ENCODE results near the gene AEBP1.

The AEBP1 gene

GRCh38 chr7:44087911-44088838 is 16.0 kb upstream of the AEBP1 start:
- DNase-seq = no peak

DNA sequence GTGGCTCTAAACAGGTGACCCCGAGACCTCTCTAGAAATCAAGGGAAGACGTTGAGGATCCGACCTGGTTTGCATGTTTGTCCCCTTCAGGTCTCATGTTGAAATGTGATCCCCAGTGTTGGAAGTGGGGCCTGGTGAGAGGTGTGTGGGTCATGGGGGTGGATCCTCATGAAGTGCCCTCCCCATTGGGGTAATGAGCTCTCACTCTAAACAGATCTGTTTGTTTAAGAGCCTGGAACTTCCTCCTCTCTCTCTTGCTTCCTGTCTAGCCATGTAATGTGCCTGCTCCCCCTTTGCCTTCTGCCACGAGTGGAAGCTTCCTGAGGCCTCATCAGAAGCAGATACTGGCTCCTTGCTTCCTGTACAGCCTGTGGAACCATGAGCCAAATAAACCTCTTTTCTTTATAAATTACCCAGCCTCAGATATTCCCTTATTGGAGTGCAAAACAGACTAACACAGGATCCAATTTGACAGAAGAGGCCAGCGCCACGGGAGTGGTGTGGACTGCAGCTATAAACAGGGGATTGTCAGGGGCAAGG is 11.0 kb upstream of the AEBP1 start:
- DNase-seq = no peak

DNA sequence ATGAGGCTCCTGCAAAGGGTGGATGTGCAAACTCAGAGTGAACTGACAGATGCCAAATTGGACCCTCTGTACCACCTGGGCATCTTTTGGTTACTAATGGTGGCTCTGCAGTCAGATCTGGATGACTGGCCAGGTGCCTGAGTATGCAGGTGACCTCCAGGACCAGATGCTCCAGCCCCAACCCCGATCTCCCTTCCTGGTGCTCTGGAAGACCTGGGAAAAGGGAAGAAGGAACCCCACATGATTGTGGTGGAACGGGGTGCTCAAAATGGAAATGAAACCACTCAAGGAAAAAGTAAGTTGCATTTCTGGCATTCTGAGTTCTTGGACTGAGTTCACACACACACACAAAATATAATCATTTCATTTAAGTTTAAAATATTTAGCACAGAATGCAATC is 9.8 kb upstream of the AEBP1 start:
- no peak for DNase-seq

DNA sequence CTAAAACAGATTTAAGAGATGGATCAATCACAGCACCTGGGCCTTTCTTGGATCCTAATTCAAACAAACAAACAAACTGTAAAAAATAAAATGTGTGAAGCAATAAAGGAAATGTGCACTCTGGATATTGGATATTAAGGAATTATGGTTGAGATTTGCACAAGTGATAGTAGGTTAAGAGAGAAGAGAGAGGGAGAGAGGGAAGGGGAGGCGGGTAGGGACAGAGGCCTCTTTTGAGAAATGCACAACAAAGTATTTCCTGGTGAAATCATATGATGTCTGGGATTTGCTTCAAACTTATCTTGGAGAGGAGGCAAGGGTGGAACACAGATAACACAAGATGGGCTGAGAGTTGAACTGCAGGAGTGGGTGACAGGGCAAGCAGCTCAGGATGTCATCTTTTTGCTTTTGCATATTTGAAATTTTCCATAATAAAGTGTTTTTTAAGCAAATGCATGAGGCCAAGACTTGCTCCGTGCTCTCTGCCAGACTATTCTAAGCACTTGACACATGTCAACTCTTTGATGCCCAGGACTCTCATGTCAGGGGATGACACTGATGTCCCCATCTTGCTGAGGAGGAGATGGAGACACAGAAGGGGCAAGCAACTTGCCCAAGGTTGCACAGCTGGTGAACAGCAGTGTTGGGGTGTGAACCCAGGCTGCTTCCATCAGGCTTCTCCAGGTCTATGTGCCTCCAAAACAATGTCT is 9.1 kb upstream of the AEBP1 start:
- DNase-seq = no peak

DNA sequence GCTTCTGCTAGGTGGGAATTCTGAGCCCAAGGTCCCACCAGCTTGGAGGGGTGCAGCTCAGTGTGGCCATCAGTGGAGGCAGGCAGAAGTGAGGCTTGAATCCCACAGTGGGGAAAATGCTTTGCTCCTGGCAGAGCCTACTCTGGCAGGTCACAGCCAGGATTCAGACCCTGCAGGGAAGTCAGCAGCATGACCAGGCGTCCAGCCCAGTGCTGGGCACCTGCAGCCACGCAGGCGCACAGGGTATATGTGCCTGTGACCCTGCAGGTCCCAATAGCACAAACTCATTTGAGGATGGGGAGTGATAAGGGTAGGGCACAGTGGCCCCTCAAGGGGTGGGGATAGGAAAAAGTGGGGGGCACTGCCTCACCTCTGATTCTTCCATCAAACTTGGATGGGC is 8.4 kb upstream of the AEBP1 start:
- DNase-seq = no peak

DNA sequence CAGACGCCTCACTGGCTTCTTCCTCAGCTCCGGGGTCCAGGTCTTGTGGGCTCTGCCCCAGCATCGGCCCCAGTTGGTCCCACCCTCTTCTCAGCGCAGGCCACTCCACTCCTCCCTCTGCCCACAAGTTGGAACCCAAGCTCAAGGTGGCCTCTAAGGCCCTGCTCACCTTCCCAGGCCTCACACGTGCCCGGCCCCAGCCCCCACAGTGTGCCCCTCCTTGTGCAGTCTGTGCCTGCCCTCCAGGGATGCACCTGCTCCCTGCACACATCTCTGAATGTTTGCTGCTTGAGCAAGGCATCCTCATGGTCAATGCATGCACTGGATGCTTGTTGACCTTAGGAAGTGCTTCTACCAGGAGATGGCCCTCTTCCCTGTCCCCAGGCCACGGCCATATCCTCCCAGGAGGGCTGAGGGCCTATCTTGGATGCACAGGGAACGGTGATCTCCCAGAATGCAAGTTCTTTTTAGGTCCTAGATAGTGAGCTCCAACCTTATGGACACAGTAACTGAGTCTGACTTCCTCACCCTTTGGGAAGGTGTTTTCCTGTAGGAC is 7.7 kb upstream of the AEBP1 start:
- DNase-seq = no peak

DNA sequence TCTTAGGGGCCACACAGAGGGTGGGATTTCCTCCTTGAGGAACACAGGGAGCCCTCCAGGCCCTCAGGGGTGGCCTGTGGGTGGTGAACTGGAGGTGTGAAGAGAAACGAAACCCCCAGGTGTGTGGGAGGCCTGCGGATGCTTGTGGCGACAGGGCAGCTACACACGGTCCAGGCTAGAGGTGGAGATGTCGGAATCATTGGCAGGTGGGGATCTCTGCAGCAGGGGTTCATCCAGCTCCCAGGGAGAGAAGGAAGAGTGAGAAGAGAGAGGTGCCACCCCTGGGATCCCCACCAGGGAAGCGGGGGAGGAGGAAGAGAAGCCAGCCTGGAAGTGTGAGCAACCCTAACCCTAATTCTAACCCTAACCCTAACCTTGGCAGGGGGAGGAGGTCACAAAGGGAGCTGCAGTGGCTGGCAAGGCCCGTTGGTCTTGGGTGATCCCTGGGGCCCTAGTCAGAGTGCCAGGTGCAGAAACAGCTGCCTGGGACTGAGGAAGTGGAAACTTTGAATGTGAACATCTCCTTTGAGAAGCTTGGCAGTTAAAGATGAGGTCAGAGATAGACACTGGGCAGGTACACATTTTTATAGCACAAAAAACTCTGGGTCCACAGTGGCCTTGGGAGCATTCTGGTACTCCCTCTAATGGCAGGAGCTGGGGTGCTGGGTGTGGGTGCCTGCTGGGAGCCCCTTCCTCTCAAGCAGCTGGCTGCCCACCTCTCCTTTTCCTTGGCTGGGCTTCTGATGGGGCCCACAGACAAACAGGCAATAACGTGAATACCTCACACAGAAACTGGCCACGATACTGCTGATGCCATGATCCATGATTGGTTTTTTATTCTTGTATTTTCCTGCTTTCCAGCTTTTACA is 6.8 kb upstream of the AEBP1 start:
- peak; percentile 65 for DNase-seq

GRCh38 chr7:44098092-44099068 is 5.8 kb upstream of the AEBP1 start:
- DNase-seq = no peak

GRCh38 chr7:44099669-44100068 is 4.5 kb upstream of the AEBP1 start:
- no peak for DNase-seq

DNA sequence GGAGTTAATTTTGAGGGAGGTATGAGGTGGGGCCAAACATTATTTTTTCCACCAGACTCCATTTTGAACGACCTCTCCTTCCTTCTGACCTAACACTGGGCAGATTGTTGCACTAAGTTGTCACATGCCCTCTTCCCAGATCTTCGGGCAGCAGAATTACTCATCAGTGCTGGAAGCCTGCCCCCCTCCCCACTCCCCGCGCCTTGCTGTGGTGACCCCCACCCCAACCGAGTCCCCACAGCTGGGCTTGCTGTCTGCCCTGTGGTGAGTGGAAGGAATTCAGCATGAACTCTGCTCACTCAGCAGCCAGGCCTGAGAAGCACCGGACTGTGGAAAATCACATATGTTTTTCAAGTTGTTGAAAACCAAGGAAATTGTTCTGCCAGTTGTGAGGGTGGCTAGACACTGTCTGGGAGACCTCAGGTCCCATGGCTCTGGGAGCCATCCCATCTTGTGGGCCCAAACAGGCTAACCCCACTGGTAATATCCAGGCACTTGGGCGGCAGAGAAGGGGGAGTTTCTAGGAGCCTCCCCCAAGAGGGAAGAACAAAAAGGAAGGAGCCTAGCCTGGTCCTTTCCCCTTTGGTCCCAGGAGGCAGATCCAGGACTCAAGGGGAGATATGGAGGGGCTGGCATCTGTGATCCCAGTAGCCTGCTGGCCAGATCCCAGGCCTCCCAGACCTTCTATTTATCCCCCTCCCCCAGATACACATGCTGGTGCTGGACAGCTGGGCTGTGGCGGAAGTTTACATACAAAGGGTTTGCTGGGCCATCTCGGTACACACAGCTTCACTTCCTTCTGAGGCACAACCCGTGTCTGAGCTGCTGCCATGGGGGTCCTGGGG is 3.5 kb upstream of the AEBP1 start:
- no peak for DNase-seq

- no peak for DNase-seq
Measured at GRCh38 chr7:44101303-44101965, 2.7 kb upstream of the AEBP1 start.

DNA sequence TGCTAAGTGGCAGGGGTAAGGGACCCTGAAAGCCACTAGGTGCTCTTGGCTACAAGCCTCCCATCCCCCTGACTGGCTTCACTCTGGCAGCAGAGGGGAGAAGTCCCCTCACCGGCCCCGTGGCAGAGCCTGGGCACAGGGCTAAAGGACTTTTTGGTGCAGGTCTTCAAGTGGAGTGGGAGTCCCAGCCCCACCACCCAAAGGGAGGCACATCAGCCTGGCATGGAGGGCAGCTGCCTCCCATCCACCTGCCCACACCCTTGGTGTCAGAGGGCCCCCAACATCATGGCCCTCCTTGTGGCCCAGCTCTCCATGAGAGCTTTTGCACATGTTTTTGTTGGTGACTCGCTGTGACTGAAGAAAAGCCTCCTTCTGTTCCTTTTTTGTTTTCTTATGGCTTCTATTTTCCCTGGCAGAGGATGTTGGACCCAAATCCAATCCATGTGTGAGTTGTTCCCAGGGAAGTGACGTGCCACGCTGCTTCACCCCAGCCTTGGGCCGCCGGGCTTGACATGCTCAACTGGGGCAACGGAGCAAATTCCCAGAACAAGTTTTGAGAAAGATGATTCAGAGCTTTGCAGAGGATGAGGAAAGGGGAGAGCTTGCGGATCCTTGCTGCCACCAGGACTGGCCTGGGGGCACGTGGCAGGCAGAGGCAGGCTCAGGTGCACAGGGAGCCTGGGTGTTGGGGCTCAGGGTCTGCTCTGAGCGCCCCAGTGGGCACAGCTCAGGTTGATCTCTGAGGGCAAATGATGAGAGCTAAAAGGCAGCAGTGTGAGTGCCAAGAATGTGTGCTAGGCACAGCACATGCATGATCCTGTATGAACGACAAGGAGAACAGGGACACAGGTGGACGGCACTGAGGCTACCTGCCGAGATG is 1.9 kb upstream of the AEBP1 start:
- no peak for DNase-seq

GRCh38 chr7:44102846-44103565 is 1.1 kb upstream of the AEBP1 start:
- DNase-seq = no peak

- DNase-seq = no peak
Measured at GRCh38 chr7:44103566-44103922, 601 bp upstream of the AEBP1 start.

GRCh38 chr7:44104860-44105771 is 971 bp downstream of the AEBP1 start:
- no peak for DNase-seq

DNA sequence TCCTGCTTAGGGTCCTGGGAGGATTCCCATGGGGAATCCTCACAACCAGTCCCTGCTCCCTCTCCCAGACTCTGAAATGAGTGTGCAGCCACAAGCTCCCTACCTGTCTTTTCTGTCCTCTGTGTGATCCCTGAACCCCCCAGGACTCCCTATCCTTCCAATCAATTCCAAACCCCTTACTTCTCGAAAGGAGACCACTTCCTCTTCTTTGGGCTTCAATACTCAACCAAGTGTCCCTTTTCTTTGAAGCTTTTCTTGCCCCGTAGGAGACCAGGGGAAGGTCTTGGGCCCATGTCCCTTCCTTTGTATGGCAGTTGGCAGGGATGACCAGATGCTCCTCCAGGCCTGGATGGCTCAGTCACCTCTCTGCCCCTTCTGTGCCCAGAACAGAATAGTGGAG is 1.7 kb downstream of the AEBP1 start:
- DNase-seq = no peak

Data from hematopoietic multipotent progenitor cell treated with erythropoietin and hydrocortisone succinate and interleukin-3 and kit ligand, for 4 days (in vitro differentiated cells).